Measurements from ENCODE around the gene TRIM9. TPM values are rescaled to one million over a fixed set of nuclear protein-coding genes. Genes with fewer than 3 reads are reported as not detected.
"Not testable (repeated sequence)": the region's sequence is repeated elsewhere in the genome, so short reads cannot be mapped to it uniquely, and the experiment has no call there.

The TRIM9 gene
- total RNA-seq, 1 donor from 2014 or later = 28.5 TPM

- DNase-seq (ENCODE audit: low spot score in 2 of 2) = no peak
- FAIRE-seq = no peak
Observed at GRCh38 chr14:51012055-51012454, 82.8 kb downstream of the TRIM9 start.

- no peak for FAIRE-seq
- no peak for DNase-seq (ENCODE audit: low spot score in 2 of 2)
Observed at GRCh38 chr14:51008446-51008845, 86.5 kb downstream of the TRIM9 start.

GRCh38 chr14:51006781-51007211 is 88.1 kb downstream of the TRIM9 start:
- no peak for FAIRE-seq
- peak; percentile 20 to 30 for DNase-seq (ENCODE audit: low spot score in 2 of 2)

GRCh38 chr14:51006324-51006723 is 88.6 kb downstream of the TRIM9 start:
- DNase-seq (ENCODE audit: low spot score in 2 of 2) (no peak), FAIRE-seq (no peak)

GRCh38 chr14:51004801-51005526 is 89.9 kb downstream of the TRIM9 start:
- no peak for FAIRE-seq

GRCh38 chr14:51004352-51004800 is 90.5 kb downstream of the TRIM9 start:
- DNase-seq (ENCODE audit: low spot score in 2 of 2) (no peak), FAIRE-seq (no peak)

More at GRCh38 chr14:51004801-51005526, 89.9 kb downstream of the TRIM9 start:
- DNase-seq (ENCODE audit: low spot score in 2 of 2) = no peak

- no peak for DNase-seq (ENCODE audit: low spot score in 2 of 2)
- no peak for FAIRE-seq
Observed at GRCh38 chr14:51002406-51002999, 92.4 kb downstream of the TRIM9 start.

GRCh38 chr14:51000566-51000965 is 94.3 kb downstream of the TRIM9 start:
- FAIRE-seq = no peak
- no peak for DNase-seq (ENCODE audit: low spot score in 2 of 2)

- FAIRE-seq = no peak
Observed at GRCh38 chr14:50999726-51000125, 95.2 kb downstream of the TRIM9 start.

GRCh38 chr14:50998612-50999011 is 96.3 kb downstream of the TRIM9 start:
- FAIRE-seq (no peak), DNase-seq (ENCODE audit: low spot score in 2 of 2) (no peak)

More at GRCh38 chr14:50999726-51000125, 95.2 kb downstream of the TRIM9 start:
- DNase-seq (ENCODE audit: low spot score in 2 of 2) = no peak

- no peak for FAIRE-seq
- DNase-seq (ENCODE audit: low spot score in 2 of 2) = no peak
Observed at GRCh38 chr14:50997712-50998111, 97.2 kb downstream of the TRIM9 start.

GRCh38 chr14:50994158-50994557 is 100.7 kb downstream of the TRIM9 start:
- not testable (repeated sequence) for DNase-seq (ENCODE audit: low spot score in 2 of 2)

GRCh38 chr14:50985859-50986331 is 109.0 kb downstream of the TRIM9 start:
- no peak for FAIRE-seq
- no peak for DNase-seq (ENCODE audit: low spot score in 2 of 2)

More at GRCh38 chr14:50994158-50994557, 100.7 kb downstream of the TRIM9 start:
- FAIRE-seq = not testable (repeated sequence)

GRCh38 chr14:50985124-50985858 is 109.6 kb downstream of the TRIM9 start:
- FAIRE-seq (no peak), DNase-seq (ENCODE audit: low spot score in 2 of 2) (no peak)

GRCh38 chr14:50984036-50984710 is 110.7 kb downstream of the TRIM9 start:
- DNase-seq (ENCODE audit: low spot score in 2 of 2) = no peak
- FAIRE-seq = no peak

GRCh38 chr14:50979941-50980850 is 114.7 kb downstream of the TRIM9 start:
- FAIRE-seq = no peak

GRCh38 chr14:50978888-50979287 is 116.0 kb downstream of the TRIM9 start:
- FAIRE-seq (no peak), DNase-seq (ENCODE audit: low spot score in 2 of 2) (no peak)

More at GRCh38 chr14:50979941-50980850, 114.7 kb downstream of the TRIM9 start:
- no peak for DNase-seq (ENCODE audit: low spot score in 2 of 2)

- no peak for DNase-seq (ENCODE audit: low spot score in 2 of 2)
- FAIRE-seq = no peak
Observed at GRCh38 chr14:50978529-50978871, 116.4 kb downstream of the TRIM9 start.

GRCh38 chr14:50977863-50978528 is 116.9 kb downstream of the TRIM9 start:
- no peak for FAIRE-seq
- DNase-seq (ENCODE audit: low spot score in 2 of 2) = no peak

Data from frontal cortex (tissue), 4 donors.